HCEC 1CT (cell line): Measurements from ENCODE around the gene SH3TC2.

Experiments used
- DNase-seq: peaks from one replicate; pipeline ENCODE4 v3.0.0-alpha.2; 2017

Gene SH3TC2

GRCh38 chr5:149056616-149057165, 6.2 kb downstream of the SH3TC2 start:
- DNase-seq, result peak; percentile 76

- no peak for DNase-seq
These were observed 8.4 kb downstream of the SH3TC2 start for GRCh38 chr5:149054416-149054815.

- peak; percentile 69 for DNase-seq
These were observed 9.7 kb downstream of the SH3TC2 start for GRCh38 chr5:149053072-149053695.

DNA sequence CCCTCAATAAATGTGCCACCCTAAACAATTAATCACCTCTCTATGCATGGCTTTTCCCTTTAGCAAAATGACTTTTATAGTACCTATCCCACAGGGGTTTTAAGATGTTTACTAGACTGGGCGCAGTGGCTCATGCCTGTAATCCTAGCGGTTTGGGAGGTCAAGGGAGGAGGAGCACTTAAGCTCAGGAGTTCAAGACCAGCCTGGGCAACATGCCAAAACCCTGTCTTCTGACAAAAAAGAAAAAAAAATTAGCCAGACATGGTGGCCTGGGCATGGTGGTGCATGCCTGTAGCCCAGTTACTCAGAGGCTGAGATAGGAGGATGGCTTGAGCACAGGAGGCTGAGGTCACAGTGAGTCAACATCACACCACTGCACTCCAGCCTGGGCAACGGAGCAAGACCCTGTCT, 13.5 kb downstream of the SH3TC2 start:
- DNase-seq, result peak; percentile 58

- no peak for DNase-seq
These were observed 14.1 kb downstream of the SH3TC2 start for GRCh38 chr5:149048811-149049210.

GRCh38 chr5:149047462-149047861, 15.4 kb downstream of the SH3TC2 start:
- no peak for DNase-seq

DNA sequence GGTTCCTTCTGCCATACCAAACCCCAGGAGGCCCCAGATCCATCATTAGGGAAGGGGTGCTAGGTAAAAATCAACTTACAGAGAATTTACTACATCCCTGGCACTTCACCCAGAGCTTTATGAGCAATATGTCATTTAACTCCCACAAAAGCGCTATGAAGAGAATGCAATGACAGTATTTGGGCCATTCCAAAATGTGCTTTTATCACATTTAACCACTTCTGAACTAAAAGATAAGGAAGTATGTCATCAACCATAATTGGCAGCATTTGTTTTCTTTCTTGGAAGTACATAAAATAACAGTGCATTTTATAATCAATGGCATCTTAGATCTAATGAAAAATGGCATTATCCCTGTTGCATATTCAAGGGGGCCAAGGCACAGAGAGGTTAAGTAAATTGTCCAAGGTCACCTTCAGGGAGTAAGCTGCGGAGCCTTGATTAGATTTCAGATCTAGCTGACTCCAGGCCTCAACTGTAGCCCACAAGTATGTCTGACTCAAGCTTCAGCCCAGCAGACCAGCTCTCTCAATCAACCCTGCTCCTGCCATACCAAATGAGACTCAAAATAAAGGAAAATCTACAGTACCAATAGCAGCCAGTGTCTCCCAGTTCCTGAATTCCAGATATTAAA, 16.5 kb downstream of the SH3TC2 start:
- DNase-seq, result no peak

DNA sequence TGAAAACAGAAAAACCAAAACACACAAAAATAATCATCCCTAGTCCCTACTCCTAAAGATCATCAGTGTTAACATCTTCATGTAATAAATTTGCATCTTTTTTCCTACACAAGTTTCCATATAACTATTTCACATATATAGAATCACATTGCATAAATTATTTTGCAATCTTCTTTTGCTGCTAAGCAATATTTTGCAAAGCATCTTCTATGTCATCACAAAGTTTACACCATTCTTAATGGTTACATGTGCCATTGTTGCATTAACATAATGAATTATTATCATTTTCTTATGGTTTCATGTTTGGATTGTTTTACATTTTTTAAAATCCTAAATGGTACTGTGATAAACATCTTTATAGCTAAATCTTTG, 17.8 kb downstream of the SH3TC2 start:
- DNase-seq, result no peak

- DNase-seq, result no peak
These were observed 18.3 kb downstream of the SH3TC2 start for GRCh38 chr5:149044453-149045088.

DNA sequence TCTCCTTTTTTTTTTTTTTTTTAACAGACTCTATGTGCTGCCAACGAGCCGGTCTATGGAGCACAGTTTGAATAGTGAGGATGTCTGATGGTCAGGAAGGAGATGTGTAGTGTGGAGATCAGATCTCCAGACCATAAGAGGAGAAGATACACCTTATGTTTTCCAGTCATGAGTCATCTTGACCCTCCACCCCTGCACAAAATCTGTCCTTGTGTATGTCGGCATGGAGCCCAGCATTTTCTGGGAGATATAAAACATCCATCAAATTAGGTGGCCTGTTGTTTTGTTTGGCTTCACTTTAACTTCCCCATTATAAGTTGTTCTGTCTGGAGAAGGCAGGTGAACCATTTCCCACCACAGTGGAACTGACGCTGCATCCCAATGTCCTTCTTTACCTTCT, 19.2 kb downstream of the SH3TC2 start:
- no peak for DNase-seq

GRCh38 chr5:149042865-149043264, 20.0 kb downstream of the SH3TC2 start:
- no peak for DNase-seq

DNA sequence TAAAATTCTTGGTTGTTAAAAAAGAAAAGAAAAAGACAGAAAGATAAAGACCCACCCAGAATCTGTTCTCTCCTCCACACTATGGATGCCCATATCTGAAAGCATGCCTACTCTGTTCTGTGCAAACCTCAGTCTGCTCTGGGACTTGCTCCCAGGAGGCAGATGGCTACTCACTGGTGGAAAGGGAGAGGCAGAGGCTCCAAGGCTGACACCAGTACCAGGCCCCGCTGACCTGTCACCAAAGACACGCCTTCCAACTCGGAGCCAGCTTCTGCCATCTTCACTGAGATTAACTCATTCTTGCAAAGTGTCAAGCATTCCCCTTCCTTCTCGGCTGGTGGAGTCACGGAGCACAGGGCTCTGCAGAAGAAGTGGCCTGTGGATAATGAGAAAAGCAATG, 21.6 kb downstream of the SH3TC2 start:
- DNase-seq, result no peak

DNA sequence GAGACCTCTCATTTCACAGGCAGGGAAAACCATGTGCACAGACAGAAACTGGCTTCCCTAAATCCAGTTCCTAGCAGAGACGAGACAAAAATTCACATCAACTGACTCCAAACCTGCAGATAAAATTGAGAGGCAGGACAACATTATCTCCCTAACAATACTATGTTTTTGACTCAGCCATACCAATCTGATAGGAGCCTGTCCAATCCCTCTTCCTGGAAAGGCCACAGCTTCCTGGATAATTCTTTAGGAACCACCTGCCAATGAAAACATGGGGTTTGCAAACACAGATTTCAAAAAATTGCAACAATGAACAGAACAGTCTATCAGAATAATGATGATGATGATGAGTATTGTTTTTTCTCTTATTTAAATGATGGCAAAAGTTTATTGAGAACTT, 22.4 kb downstream of the SH3TC2 start:
- DNase-seq, result no peak

DNA sequence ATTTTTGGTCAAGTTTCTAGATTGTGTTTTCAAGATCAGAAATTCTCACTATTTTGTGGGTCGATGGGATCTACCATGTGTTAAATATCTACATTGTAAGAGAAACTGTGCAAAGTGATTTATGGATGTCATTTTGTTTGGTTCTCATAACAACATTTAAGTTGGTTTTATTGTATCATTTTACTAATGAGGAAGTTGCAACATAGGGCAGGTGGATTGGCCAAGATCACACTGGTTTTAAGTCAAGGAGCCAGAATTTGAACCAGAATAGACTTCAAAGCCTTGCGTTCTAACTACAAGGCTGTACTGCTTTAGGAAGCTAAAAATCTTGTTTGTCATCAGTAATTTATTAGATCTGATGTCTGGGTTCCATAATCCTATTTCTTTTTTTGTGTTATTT, 23.4 kb downstream of the SH3TC2 start:
- no peak for DNase-seq

DNA sequence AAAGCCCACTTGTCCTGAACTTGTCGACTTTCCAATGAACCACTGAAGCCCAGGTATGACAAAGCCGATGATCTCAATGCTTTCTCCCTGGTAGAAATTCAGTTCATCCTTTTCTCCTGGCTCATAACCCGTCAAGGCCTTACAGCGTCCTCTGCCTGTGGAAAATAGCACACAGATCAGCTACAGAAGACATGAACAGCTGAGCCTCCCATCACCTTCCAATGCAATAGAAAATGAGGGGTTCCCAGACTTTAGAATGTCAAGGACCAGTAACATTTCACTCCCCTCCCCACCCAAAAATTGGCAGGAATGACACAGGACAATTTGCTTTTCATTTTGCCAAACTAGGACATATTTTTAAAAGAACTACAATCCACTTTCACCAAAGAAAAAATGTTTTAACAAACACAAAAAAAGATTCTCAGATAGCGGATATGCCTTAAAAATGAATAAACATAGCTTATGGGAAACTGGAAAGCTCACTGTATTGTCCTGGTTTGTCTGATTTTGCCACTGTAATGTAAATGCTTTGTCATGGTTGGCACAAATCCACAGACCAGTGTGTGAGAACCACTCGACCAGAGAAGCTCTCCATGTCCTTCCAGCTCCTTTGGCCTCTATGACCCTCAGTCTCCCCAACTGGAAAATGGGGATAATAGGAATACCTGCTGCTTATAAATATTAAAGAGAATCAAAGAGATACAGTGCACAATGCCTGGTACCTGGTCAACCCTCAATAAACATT, 24.4 kb downstream of the SH3TC2 start:
- no peak for DNase-seq

DNA sequence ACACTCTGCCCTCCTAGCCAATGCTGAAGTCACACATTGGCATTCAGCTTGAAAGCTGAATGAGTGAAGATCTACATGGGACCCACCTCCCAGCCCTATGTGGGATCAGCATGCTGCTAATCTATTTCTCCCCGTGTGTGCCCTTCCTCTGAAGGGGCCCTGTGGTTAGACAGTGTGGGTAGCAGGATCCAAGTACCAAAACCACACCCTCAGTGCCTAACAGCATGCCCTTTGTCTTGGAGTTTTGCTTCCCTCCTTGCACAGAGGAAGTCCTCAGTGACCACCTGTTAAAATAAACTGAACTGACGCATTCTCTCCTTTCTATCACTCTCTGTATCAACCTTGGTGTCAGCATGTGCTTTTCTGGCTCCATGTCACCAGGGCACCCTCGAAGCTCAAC, 25.0 kb downstream of the SH3TC2 start:
- no peak for DNase-seq

- DNase-seq, result no peak
These were observed 25.9 kb downstream of the SH3TC2 start for GRCh38 chr5:149036970-149037369.

DNA sequence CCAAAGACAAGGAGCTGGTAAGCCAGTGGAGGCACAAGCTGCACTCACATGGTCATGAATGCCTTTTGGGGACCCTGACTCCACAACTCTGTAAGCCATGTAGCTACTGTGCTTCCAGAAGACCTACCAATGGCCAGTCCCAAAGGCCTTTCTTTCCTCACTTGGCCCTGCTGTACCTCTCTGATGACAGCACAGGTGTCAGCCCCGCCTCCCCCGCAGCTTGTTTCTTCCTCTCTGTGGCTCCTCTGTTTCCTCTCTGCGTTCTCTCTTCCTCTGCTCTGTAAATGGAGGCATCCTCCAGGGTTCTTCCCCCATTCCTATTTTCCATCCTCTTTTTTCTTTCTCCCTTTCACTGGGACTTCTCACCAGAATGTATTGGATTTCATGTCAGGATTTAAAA, 26.7 kb downstream of the SH3TC2 start:
- no peak for DNase-seq

DNA sequence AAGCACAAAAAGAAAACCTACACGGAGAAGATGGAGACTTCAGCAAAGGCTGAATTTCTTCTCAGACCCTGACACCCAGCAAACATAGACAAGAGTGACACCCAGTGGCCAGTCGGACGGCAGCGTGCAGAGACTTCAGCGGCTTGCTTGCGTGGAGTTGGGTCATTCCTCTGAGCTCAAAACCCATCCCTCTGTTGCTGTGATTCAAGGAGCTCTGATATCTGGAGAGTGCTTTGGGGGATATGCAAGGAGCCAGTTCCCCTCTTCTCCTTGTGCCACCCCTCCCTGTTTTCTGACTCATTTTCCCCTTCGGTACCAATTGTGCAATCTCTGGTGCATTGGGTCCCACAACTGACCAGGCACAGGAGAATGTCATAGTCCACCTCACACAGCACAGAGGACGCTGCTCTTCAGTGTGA, 27.5 kb downstream of the SH3TC2 start:
- DNase-seq, result peak; percentile 79

DNA sequence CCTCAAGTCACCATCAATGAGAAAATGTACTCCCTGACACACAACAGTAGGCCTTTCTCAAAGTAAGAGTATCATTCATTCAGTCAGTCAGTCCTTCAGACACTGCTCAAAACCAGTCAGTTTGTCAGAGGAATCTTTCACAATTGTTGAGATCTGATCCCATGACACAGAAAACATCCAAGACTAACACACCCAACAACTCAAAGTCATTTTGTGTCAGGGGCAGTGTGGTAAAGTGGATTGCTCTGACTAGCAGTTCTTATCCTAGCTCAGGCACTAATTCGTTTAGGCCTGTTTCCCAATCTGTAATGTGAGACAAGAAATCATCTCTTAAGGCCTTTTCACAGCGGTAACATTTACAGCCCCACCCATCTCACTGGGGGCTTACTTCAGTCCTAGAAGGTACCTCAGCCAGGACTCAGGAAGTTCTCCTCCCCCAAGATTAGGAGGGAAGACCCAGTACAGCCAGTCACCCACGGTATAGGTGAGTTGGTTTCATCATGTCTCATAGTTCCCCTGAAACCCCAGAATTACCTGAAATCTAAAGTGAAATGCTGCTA, 31.9 kb downstream of the SH3TC2 start:
- no peak for DNase-seq

DNA sequence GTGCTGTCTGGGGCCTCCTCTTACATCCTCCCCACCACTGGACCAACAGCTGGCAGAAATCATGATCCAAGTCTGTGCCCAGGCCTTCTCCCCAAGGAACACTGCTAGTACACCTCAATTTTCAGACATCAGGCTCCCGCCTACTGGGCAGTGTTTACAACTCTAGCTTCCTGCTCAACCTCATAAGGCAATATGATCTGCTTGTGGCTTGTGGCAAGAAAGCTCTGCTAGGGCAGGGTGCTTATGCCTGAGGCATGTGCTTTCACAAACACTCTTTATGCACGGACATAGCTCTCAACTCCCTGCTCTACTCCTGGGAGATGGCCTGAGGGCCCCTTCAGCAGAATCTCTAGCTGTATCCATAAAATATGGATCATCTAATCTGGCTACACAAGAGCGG, 32.5 kb downstream of the SH3TC2 start:
- DNase-seq, result peak; percentile 43

DNA sequence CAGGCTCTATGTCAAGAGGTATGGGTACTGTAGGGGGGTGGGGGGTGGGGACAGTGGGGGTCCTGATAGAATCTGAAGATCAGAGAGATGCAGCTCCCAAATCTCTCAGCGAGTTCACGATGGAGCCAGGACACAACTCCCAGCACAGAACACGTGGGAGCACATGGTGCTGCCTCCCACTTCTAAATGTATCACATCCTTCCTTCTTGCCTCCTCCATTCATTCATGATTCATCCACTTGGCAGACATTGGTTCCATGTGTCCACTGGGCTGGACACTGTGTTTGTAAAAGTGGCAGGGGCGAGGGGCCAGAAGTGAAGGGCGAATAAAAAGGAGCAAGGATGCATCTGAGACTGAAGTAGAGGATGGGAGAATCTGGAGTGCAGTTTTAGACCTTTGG, 33.9 kb downstream of the SH3TC2 start:
- DNase-seq, result no peak

DNA sequence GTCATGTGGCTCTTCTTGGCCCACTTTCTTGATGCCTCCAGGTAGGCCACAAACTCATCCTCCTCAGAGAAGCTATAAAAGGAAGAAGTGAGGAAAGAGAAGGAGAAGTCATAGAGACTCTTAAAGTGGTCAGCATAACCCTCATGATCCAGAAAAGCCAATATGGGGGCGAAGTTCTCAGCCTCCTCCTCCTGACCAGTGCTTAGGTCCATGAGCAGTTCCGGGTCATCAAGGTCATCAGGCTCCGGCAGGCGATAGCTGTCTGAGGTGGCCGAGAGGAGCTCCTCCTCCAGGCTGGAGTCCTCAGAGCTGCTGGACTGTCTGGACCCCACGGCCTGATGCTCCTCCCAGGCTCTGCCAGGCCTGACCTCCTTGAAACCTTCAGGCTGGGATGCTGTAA, 34.7 kb downstream of the SH3TC2 start:
- DNase-seq, result no peak
